ENCODE results near the gene GFOD1.

DNA sequence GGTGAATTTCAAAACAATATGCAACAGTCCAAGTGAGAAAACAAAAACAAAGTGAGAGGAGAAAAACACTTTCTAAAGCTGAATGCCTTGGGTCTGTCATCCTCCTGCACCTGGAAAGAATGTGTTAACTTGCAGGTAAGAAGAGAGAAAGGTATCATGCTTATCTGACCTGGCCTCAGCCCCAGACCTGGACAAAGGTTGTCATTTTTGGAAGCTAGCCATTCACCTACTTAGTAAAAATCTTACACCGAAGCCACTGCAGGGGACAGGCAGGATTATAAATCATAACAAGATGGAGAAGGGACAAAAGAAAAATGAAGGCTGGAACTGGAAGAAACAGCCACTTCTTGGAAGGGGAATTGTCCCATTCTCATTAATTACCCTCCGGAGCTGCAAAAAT lies 69.4 kb downstream of the GFOD1 start:
- TF ChIP-seq EP300 (IDR thresholded peaks at IDR 0.05) (no peak), CTCF (IDR thresholded peaks at IDR 0.05) (no peak), POLR2AphosphoS5 (IDR thresholded peaks at IDR 0.05) (no peak)

Data from sigmoid colon (tissue), 4 donors.